Measurements from ENCODE around the gene CIDEB.
A peak's percentile ranks its signal among the peaks of the same experiment; 100 is the strongest.
"Not testable (repeated sequence)": the region's sequence is repeated elsewhere in the genome, so short reads cannot be mapped to it uniquely, and the experiment has no call there.

Gene CIDEB, protein sequence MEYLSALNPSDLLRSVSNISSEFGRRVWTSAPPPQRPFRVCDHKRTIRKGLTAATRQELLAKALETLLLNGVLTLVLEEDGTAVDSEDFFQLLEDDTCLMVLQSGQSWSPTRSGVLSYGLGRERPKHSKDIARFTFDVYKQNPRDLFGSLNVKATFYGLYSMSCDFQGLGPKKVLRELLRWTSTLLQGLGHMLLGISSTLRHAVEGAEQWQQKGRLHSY

GRCh38 chr14:24307575-24308341 is at the start of gene CIDEB:
TSS of gene CIDEB (minus strand) at chr14:24307977. CDS start at chr14:24307858, 119 bp downstream.
- peak; percentile 50 to 51 for DNase-seq

DNA sequence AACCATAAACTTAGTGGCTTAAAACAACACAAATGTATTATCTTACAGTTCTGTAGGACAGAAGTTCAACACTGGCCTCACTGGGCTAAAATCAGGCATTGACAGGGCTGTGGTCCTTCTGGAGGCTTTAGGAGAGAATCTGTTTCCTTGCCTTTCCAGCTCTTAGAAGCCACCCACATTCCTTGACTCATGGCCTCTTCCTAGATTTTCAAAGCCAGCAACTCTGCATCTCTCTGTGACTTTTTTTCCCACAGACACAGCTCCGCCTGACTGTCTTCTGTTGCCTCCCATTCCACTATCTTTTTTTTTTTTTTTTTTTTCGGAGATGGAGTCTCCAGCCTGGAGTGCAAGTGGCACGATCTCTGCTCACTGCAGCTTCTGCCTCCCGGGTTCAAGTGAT is 48.4 kb upstream of the CIDEB start:
- no peak for DNase-seq

DNA sequence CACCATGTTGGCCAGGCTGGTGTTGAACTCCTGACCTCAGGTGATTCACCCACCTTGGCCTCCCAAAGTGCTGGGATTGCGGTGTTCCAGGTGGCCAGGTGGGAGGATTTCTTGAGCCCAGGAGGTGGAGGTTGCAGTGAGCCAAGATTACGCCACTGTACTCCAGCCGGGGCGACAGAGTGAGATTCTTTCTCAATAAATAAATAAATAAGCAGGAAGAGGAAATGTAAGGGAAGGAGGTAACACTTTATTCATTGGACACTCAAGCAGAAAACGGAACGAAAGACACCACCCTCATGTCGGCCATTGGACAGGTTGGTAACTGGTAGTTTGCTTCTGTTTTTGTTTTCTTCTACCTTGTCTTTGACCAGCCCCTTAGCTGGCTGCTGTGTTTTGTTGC is 47.2 kb upstream of the CIDEB start:
- DNase-seq, result no peak

GRCh38 chr14:24354482-24354825 is 46.7 kb upstream of the CIDEB start:
- not testable (repeated sequence) for DNase-seq

DNA sequence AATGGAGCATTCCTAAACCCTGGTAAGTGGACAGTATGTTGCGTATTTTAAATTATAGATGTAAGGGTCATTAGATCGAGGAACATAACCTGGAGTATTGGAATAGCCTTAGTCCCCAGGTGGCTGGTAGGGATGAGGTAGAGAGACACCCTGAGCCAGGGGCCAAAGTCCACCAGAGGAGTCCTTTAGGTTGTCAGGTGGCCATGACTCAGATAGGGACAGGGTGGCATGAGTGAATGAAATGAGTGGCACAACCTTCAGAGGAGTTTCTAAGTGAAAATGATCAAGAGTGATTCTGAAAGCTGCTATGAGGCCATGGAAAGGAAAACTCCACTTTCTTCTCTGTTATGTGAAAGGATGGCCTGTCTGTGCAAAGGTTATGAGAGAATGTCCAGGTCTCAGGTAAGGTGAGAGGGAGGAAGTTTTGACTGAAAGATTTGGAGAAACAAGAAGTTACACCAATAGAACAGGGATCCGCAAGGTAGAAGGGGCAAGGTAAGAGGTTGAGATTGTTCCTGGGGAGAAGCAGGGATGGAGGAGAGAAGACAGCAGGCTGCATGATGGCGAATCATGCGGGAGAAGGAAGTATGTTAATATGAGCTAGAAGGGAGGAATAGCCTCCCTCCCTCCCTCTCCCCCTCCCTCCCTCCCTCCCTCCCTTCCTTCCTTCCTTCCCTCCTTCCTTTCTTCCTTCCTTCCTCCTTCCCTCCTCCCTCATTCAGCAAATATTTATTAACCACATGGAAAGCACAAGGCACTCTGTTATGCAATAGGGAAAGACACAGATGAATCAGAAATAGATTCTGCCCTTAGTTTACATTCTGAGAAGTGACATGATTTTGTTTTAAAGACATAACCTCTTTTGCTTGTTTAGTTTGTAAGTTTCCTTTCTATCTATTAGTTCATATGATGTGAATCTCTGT is 46.0 kb upstream of the CIDEB start:
- DNase-seq, result no peak

GRCh38 chr14:24351517-24351916 is 43.7 kb upstream of the CIDEB start:
- no peak for DNase-seq

DNA sequence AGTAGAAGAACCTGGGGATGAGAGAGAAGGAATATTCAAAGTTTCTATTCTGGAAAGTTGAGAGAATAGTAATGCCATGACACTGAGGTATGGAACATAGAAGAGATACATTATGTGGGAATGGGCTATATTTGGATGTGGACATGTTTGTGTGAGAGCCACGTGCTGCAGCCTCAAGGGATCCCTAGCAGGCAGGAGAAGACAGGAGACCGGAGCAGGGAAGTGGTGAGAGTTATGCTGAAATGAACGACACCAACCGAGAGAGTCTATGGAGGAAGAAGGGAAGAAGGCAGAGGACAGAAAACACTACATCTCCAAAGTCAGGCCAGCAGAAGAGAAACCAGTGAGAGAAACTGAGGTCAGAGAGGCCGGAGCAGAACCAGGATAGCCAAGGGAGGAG is 42.0 kb upstream of the CIDEB start:
- DNase-seq, result no peak

GRCh38 chr14:24348186-24348585 is 40.4 kb upstream of the CIDEB start:
- no peak for DNase-seq

- no peak for DNase-seq
Observed at GRCh38 chr14:24347134-24347533, 39.4 kb upstream of the CIDEB start.

DNA sequence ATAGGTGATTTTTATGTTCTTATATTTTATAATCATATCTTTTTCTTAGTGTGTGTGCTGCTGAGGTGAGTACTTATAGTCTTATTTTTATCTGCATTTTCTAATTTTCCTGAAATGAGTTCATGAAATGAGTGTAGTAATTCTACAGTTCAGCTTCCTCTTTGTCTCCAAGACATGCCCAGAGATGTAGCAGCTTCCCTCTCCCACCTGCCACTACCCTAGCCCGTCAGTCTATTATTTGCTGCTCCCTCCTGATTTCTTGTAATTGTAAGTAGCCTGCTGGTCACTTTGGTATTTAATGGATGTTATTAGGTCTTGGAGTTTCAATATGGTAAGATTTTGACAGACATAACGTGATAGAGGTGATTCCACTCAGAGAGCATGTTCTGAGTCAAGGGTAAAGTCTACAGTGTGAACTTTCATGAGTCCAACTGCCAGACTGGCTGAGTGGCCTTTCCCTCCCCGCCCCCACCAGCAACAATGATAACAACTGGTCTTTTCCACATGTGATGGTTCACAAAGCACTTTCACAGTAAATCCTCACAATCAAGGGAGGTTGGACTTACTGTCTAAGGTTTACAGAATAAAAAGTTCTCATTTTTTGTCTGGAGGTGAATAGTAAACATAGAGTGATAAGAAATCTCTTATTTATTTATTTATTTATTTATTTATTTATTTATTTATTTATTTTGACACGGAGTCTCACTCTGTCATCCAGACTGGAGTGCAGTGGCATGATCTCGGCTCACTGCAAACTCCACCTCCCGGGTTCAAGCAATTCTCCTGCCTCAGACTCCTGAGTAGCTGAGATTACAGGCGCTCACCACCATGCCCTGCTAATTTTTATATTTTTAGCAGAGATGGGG is 36.3 kb upstream of the CIDEB start:
- DNase-seq, result peak; percentile 18 to 26

DNA sequence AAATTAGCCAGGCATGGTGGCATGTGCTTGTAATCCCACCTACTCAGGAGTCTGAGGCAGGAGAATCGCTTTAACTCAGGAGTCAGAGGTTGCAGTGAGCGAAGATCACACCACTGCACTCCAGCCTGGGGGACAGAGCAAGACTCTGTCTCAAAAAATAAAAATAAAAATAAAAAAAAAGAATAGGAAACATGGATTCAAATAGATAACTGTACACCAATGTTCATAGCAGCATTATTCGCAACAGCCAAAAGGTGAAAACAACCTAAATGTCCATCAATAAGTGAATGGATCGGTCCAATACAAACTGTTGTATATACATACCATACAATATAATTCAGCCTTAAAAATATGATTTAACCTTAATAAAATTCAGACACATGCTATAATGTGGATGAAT is 35.1 kb upstream of the CIDEB start:
- DNase-seq, result no peak

- DNase-seq, result no peak
Observed at GRCh38 chr14:24340606-24341005, 32.8 kb upstream of the CIDEB start.

DNA sequence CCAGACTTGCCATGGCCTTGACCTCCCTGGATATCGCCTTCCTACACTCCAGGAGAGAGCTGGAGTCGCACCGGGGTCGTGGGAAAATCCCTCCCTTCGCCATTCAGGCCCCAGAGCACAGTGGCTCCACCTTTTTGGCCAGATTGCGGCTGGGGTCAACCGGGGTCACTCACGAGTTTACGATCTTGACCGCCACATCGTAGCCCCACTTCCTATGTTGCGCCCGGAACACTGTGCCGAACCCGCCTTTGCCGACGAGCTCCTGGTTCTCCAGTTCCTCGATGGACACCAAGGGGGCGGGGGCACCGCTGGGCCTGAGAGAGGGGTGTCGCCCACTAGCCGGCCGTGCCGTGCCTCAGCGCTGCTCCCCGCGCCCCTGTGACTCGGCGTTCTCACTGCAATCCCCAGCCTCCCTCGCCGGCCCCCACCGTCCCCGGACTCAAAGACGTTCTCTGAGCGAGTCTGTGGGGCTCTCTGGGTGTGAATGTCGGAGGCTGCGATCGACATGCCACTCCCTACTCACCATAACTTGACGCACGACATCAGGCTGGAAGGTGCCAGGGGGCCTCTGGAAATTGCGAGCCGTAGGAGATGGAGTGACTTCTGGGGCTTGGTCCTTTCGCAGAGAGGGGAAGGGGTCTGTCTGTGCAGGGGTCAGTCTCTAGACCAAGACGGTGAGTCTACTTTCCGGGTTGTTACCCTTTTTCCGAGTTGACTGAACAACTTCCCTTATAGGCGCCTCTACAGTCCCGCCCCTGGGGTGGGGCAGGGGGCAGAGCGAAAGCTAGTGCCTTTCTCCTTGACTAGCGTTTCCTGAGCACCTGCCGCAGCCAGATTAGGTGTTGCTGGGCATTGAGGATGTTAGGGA is 31.7 kb upstream of the CIDEB start, which contains the start of gene RIPK3:
RIPK3 (minus strand) TSS at position 708 of the 868 bp plus-strand sequence; CDS start at position 543, 165 bp downstream.
- DNase-seq, result peak; percentile 40 to 43

DNA sequence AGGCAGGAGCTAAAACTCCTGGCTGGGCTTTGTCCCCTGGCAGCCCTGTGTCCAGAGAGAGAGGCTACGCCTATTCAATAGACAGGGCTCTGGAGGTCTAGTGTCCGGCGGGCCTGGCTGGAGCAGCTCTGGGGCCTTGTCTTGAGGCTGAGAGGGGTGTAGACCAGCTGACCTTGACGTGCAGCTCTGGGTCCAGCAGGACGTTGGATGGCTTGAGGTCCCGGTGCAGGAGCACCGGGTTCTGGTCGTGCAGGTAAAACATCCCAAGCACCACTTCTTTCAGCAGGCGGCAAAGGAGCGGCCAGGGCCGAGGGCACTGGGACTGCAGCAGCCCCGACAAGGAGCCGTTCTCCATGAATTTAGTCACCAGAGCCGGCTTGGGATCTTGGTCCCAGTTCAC is 31.1 kb upstream of the CIDEB start:
- no peak for DNase-seq

DNA sequence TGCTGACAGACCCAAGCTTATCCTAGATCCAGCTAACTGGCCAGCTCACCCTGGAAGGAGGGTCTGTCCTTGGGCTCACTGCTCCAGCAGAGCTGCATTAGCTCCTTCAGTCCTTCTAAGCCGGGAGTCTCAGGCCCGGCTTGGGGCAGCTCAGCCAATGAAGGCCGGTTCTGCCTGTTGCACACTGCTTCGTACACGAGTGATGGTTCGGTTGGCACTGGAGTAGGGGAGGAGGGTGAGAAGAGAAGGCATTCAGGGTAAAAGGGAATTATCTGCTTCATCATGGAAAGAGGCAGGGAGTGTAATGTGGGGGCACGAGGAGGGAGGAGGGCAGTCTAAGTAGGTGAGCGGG is 30.0 kb upstream of the CIDEB start:
- DNase-seq, result no peak

DNA sequence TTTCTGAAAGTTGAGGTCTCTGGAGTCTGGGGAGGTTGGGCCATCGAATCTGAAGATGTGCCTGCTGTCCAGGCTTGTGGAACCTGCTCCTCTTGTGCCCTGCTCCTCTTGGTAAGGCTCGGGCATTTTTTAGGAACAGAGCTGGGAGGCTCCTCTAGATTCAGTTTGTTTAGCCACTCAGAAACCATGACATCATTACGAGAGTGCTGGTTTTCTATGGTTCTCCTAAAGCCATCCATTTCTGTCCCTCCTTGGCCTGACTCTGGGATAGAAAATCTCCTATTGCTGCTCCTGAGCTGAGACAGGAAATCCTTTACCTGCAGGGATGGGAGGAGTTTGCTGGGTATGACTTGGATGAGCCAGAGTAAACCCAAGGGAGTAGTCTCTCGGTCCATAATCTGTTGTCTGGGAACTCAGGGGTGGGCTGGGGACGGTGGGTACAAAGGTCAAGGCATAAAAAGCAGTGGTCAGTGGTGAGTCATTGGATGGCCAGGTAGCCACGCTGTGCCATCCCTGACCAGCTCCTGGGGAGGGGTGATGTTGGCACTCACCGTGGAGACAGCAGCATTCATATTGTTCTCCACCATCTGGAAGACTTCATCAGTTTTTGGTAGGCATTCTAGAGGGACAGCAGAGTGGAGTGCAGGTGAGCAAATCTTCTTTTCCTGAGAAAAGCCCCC is 29.5 kb upstream of the CIDEB start:
- no peak for DNase-seq

DNA sequence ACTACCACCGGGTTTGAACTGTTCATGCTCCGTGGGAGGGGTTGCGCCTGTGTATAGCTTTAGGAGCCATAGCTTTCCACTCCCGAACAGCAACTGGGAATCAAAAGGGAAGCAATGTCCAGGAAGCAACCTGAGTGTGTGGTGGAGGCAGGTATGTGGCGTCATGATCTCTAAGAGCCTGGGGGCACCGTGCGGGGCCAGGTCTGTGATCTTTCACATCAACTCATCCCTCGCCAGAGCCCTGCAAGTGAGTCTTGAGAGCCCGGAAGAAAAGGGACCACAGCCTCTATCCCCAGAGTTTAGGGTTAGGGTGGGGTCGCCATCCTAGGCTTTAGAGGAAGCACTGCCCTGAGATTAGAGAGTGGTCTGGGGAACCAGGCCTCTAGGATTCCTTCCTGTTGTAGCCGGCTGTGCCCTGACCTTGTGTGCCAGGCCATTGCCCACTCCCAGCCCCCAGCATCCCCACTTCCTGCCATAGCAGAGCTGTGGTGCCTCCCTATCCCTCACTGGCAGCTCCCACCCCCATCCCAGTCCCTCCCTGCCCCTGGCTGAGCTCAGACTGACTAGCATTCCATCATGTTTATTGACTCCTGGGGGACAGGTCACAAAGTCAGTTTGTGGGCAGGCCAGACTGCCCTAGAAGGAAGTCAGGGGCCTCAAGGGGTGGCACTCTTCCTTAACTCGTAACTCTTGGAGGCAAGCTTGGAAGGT is 27.8 kb upstream of the CIDEB start:
- DNase-seq, result no peak

DNA sequence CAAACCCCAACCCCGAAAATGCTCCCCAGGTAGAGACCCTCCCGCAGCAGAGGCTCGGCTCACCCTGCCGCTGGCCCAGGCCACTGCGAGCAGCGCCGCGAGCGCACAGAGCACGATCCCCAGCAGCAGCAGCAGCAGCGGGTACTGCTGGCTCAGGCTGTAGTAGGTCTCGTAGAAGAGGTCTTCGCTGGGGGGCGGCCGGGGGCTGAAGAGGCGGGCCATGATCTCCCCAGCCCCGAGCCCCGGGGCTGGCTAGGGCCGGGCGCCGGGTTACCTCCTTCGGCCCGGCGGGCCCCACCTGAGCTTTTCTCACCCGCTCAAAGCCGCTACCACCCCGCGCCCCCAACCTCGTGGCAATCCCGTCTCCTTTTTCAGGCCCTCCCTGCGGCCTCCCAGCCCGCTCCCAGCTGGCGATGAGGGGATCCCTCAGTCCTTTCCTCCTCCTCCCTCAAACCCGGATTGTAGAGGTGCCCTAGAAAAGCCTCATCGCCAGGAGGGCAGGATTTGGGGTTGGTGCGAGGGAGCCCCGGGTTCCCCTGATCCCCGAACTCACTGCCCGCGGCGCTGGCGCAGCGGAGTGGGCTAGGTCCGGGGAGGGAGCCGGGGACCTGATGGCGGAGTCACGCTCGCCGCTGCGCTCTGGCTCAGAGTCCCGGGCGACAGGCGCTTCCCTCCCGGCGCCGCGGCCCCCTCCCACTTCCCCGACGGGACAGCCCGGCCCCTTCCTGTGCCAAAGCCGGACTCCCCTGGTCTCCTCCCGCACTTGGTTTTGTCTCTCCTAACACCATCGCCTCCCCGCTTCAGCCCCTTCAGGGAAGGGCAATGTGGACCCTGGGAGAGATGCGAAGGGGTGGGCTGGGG is 26.9 kb upstream of the CIDEB start, which contains the start of gene ADCY4:
ADCY4 (minus strand) TSS at position 641 of the 861 bp plus-strand sequence; CDS start at position 222, 419 bp downstream.
- DNase-seq, result no peak
